GM21423 (cell line): ENCODE data around the gene GSTT4.
"Not testable (repeated sequence)": the region's sequence is repeated elsewhere in the genome, so short reads cannot be mapped to it uniquely, and the experiment has no call there.

Experiments used
- ATAC-seq: cut with Tn5 transposase; IDR thresholded peaks from one replicate; pipeline ENCODE4 v1.9.1; 2021; ENCODE audit warnings: mild to moderate bottlenecking, moderate library complexity; ENCODE audit not compliant: unreplicated experiment

Gene GSTT4

DNA sequence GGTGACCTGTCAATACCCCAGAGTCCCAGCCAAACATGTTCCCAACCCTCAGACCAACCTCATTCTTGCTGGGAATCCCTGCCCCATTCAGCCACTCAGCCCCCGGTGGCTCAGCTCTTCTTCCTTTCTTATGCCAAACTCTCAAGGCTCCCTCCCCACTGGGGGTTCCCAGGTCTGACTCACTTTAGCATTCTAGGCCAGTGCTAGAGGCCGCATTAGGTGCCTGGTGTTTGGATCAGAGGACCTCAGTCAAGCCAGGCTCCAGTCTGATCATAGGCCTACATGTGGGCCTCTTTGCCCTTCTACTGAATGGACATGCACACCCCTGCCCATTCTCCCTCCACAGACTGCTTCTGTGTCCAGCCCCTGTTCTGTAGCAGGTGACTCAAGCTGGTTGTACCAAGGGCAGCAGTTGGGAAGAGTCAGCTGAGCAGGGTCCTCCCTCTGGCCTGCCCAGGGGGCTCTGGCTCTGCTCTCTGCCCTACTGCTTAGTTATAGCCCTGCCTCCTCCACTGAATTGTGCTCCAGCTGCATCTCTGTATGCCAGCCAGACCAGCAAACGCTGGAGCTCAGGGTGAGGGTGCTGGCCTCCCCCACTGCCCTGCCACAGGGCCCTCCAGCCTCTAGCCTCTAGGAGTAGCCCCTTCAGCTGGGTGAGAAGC is 15.5 kb downstream of the GSTT4 start:
- not testable (repeated sequence) for ATAC-seq

GRCh38 chr22:23986538-23987178 is 18.6 kb downstream of the GSTT4 start:
- not testable (repeated sequence) for ATAC-seq

- ATAC-seq: not testable (repeated sequence)
Observed at GRCh38 chr22:23986089-23986488, 19.2 kb downstream of the GSTT4 start.

DNA sequence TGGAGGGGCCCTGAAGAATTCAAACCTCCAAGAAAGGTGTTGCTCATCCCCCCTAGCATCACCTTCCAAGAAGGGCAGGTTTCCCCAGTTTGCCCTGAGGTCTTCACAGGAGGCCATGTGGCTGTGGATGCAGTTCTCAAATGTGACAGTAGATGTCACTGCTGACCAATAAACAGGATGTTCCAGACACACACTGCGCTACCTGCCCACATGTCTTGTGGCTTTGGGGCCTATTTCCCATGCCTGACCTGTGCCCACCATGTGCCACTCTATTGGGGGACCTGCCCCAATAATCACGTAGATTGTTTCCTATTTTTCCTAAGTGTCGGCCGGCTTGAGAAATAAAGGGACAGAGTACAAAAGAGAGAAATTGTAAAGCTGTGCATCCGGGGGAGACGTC is 20.8 kb downstream of the GSTT4 start:
- ATAC-seq: no peak

GRCh38 chr22:23980567-23980966 is 24.7 kb downstream of the GSTT4 start:
- not testable (repeated sequence) for ATAC-seq

DNA sequence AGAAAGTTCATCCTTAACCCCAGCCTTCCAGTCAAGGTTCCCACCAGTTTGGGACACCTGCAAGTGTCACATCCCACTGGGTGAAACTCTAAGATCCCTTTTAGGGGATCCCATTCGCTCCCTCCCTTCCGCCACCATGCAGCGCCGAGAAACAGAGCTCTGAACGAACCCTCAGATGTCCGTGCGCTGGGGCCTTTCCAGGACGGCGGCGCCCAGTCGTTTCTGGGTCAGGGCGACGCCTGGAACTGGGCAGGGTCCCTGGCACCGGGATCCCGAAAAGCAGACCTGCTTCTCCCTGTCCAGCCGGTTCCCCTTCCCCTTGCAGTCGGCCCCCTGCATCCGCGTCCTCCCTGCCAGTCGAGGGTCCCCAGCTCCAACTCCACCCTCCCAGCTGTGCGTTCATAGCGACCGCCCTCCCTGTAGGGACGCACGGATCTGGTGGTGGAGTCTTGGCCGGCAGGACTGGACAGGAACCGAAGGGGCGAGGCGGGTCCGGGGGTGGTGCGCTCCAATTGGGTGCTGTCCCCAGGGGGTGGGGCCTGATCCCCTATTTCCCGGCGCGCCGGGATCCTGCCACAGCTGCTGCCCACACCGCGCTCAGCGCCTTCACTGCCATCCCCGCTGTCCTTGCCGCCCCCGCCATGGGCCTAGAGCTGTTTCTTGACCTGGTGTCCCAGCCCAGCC is 25.6 kb downstream of the GSTT4 start, which contains the start of gene GSTT2:
Gene GSTT2, plus strand, starts transcription at position 578 of the 684 bp plus-strand sequence.
- ATAC-seq: not testable (repeated sequence)

- not testable (repeated sequence) for ATAC-seq
Observed at GRCh38 chr22:23977304-23977703, 27.9 kb downstream of the GSTT4 start.

GRCh38 chr22:23974836-23975352 is 30.4 kb downstream of the GSTT4 start:
- ATAC-seq: peak; percentile 19

- ATAC-seq: peak; percentile 93
Observed at GRCh38 chr22:23974345-23974744, 30.9 kb downstream of the GSTT4 start, which contains the start of gene DDT. Gene DDT (minus strand): TSS chr22:23974441. CDS start chr22:23974414, 27 bp downstream.

- not testable (repeated sequence) for ATAC-seq
Observed at GRCh38 chr22:23971927-23972326, 33.3 kb downstream of the GSTT4 start.

DNA sequence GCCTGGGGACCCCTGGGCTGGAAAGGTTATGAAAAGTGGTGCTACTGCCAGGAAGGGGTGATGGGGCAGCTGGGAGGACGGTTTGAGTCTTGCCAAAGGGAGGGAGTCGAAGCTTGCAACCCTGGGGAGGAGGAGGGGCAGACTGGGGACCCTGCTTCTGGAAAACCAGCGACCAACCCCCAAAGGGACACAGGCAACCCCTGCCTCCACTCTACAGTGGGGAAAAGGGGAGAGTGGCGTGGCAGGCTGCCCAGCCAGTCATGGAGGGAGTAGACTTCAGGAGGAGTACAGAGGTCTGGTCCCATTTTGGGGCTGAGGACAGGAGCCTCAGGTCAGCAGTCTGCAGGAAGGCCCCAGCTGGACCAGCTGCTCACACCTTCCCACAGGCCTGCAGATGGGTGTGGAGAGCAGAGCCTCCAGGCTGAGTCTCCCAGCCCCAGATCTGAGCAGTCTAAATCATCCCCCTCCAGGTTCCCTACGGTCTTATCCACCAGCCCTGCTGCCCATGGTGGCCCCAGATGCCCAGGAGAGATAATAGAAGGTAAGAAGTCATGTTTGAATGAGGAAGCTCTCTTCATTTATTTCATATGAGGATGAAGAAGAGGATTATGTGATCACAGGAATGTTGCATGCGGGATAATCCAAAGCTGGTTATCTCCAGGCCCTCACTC is 34.3 kb downstream of the GSTT4 start:
- no peak for ATAC-seq

DNA sequence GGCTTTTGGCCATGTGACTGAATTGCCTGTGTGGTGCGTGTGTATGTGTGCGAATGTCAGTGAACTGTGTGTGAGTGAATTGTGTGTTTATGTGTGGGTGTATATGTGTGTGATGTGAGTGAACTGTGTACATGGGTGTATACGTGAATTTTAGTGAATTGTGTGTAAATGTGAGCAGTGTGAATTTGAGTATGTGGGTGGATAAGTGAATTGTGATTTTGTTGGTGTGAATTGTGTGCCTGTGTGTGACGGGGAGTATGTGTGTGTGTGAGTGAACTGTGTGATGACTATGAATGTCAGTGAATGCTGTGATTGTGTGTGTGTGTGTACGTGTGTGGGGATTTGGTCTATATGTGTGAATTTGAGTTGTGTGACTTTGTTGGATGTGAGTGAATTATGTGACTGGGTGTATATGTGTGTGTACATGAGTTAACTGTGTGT is 35.0 kb downstream of the GSTT4 start:
- no peak for ATAC-seq

DNA sequence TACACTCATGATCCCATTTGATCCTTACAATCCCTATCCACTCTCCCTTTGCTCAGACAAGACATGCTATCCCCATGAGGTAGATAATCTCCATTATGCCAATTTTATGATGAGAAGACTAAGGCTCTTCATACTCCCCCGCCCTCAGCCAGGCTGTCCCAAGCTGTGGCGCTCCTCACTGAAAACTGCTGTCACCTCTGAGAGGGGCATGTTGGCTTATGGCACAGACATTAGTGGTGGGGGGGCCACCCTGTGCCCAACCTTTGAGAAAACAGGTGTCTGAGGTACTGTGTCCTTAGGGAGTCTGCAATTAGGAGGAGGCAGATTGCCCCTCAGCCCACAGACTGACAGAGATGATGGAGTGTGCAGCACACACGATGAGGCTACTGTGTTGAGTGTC is 36.2 kb downstream of the GSTT4 start:
- ATAC-seq: no peak

DNA sequence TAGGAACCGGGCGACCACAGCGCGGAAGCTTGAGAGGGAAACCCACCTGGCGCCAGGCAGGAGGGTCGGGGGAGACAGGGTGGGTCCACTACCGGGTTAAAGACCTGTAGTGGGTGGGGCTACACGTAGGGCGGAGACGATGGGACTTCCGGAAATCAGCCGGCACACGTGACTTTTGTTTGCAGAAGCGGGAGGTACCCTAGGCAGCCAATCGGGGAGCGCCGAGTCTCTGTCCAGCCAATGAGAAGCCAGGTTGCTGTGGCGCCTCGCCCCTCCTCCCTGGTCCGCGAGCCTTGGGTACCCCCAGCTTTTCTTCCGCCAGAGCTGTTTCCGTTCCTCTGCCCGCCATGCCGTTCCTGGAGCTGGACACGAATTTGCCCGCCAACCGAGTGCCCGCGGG is 38.7 kb downstream of the GSTT4 start, which contains the start of gene DDTL:
Gene DDTL, plus strand, starts transcription at position 321 of the 400 bp plus-strand sequence. Its CDS starts 27 bp downstream, at position 348.
- peak; percentile 94 for ATAC-seq

GRCh38 chr22:23966094-23966493 is 39.2 kb downstream of the GSTT4 start:
- ATAC-seq: not testable (repeated sequence)

GRCh38 chr22:23961084-23961771 is 44.0 kb downstream of the GSTT4 start, which contains the start of gene GSTT2B:
Gene GSTT2B (minus strand): TSS chr22:23961195. CDS start chr22:23961131, 64 bp downstream.
- not testable (repeated sequence) for ATAC-seq

- not testable (repeated sequence) for ATAC-seq
Observed at GRCh38 chr22:23956301-23956900, 48.9 kb downstream of the GSTT4 start.

- not testable (repeated sequence) for ATAC-seq
Observed at GRCh38 chr22:23955886-23956285, 49.4 kb downstream of the GSTT4 start.

- ATAC-seq: not testable (repeated sequence)
Observed at GRCh38 chr22:23954991-23955305, 50.3 kb downstream of the GSTT4 start.
